ENCODE results near the gene ACTR1B.

The ACTR1B gene

DNA sequence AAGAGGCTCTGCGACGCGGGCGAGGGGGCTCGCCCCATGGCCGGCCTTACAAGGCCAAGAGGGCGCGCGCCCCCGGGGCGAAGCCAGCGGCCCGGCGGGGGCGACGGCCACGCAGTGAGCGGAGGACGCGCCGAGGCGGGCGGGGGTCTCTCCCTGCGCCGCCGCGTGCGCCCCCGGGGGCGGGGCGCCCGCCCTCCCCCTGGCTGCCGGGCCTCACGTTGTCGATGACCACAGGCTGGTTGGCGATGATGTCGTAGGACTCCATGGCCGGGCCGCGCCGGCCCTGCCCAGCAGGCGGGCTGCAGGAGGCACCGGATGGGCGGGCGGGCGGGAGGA lies 250 bp downstream of the ACTR1B start:
- TF ChIP-seq, protein P1, sequence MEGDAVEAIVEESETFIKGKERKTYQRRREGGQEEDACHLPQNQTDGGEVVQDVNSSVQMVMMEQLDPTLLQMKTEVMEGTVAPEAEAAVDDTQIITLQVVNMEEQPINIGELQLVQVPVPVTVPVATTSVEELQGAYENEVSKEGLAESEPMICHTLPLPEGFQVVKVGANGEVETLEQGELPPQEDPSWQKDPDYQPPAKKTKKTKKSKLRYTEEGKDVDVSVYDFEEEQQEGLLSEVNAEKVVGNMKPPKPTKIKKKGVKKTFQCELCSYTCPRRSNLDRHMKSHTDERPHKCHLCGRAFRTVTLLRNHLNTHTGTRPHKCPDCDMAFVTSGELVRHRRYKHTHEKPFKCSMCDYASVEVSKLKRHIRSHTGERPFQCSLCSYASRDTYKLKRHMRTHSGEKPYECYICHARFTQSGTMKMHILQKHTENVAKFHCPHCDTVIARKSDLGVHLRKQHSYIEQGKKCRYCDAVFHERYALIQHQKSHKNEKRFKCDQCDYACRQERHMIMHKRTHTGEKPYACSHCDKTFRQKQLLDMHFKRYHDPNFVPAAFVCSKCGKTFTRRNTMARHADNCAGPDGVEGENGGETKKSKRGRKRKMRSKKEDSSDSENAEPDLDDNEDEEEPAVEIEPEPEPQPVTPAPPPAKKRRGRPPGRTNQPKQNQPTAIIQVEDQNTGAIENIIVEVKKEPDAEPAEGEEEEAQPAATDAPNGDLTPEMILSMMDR (IDR thresholded peaks at IDR 0.05; ENCODE audit: control insufficient read depth, extremely low read depth, insufficient read depth), result no peak
- no peak for DNase-seq (ENCODE audit: low read depth)
- H3K4me3 ChIP-seq (ENCODE audit: low read depth, low read length), result peak overlapping the region; percentile 90

DNA sequence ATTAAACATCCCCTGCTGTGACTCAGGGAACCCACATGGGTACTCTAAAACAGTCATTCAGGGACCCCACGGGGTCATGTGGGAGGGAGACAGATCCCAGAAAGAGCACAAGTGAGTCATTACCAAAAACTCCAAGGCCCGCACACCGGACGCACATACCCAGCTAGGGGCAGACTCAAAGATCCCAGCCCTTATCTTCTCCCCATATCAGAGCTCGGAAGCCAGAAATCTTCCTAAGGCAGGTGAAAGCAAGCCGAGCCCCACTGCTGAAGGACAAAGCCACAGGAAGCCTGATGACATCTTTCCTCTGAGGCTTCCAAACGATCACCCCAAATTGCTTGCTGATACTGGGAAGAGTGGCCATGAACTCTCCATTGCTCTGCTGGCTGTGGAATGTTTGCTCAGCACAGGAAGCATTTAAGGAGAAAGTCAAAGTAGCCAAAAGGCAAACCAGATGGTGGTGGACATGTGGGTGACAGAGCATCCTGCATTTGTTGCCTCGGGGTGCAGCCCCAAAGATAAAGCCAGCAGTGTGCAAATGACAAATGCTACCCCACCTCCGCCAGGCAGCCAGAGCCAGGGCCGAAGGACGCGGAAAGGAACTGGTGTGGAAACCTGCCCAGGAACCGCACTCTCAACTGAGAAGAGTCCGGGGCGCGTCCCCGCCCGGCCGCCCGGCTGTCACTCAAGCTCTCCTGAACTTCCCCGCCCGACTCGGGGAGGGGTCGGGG lies 784 bp downstream of the ACTR1B start:
- DNase-seq (ENCODE audit: low read depth), result peak; percentile 36
- TF ChIP-seq, protein P1 (IDR thresholded peaks at IDR 0.05; ENCODE audit: control insufficient read depth, extremely low read depth, insufficient read depth), result no peak
- H3K4me3 ChIP-seq (ENCODE audit: low read depth, low read length), result peak overlapping the region; percentile 90

DNA sequence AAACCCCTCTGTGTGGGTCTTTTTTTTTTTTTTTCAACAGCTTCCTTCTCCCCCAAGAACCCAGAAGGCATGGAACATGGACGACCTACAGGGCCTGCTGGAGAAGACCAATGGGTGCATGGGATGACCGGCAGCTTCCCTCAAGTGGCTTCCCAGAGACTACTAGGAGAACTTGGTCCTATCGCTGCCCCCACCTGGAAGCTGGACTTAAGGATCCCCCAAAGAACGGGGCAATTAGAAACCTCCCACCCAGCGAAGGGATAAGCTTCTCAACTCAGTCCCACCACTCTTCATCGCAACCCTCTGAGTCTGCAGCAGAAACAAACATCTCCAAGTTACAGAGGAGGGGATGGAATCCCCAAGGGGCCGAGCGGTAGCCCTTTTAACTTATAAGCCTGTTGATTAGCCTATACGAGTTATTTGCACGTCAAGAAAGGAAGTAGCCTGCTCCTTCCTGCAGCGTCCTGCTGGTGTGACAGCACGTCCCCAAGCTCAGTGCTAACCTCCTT lies 1.4 kb downstream of the ACTR1B start:
- TF ChIP-seq, protein P1 (IDR thresholded peaks at IDR 0.05; ENCODE audit: control insufficient read depth, extremely low read depth, insufficient read depth), result no peak
- peak overlapping the region; percentile 90 for H3K4me3 ChIP-seq (ENCODE audit: low read depth, low read length)
- no peak for DNase-seq (ENCODE audit: low read depth)

DNA sequence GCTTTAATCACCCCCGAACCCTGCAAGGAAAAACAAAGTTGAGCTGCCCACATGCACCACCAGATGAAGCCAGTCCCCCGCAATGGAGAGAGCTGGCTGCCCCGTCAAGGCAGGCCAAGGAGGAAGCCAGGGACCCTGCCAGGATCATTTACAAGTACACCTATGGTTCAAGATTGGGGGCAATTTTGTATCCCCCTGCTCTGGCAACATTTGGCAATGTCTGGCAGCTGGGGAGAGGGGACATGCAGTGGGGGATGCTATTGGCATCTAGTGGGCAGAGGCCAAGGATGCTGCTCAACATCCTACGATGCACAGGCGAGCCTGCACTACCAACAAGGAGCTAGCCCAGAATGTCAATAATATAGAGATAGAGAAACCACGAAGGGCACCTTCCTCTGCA lies 1.9 kb downstream of the ACTR1B start:
- no peak for DNase-seq (ENCODE audit: low read depth)
- H3K4me3 ChIP-seq (ENCODE audit: low read depth, low read length), result peak overlapping the region; percentile 90
- TF ChIP-seq, protein P1 (IDR thresholded peaks at IDR 0.05; ENCODE audit: control insufficient read depth, extremely low read depth, insufficient read depth), result no peak

DNA sequence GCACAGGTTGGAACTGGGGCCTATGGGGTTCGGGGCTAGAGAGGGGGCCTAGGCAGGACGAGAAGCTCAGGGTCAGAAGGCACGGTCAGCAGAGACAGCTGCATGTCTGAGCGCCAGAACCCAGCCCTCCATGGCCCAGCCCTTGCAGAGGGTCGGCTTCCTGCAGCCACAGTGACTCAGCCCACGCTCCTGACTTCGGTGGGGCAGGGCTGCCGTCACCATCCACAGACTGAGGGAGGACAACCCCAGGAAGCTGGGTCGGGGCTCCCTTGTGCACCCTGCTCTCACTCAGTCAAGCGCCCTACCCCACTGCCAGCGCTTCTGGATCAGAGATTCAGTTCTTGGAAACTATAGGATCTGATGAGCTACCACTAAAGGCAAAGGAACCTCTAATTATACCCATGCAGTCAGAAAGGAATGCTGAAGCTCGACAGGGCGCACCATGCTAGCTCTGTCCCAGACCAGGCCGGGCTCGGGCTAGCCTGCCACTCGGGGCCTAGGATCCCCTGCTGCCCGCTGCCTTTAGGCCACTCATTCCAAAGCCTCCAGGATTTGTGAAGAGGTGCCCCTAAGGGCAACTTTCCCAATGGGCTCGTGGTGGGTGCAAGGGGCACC lies 3.0 kb downstream of the ACTR1B start:
- TF ChIP-seq, protein P1 (IDR thresholded peaks at IDR 0.05; ENCODE audit: control insufficient read depth, extremely low read depth, insufficient read depth), result no peak
- no peak overlapping the region for H3K4me3 ChIP-seq (ENCODE audit: low read depth, low read length)
- no peak for DNase-seq (ENCODE audit: low read depth)

DNA sequence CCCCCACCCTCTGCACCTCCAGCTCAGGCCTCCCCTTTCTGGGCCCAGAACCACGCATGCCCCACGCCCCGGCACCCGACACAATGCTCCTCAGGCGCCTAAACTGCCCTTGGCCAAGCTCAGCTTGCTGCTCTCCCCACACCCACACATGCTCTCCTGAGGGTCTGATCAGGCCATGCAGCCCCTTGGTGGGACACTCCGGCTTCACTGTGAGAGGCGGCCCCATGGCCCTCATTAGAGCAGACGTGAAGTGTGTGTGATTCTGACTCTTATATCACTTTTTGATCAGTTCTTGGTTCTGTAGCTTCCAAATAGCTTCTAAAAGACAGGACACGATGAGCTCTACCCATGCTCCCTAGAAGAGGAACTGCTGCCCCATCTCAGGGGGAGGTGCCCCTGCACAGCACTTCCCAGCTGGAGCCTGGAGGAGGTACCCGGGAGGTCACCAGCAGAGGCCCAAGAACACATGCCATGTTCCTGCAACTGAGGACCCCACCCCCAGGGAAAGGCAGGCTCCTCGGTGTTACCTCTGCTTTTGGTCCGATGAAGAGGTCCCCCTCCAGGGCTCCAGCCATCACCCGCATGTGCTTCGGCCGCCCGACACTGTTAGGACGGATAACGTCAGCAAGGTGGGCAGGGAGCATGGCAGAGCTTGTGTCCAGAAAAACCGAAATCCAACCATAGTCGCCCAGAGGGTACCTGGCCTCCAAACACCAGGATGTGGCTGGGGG lies 3.6 kb downstream of the ACTR1B start:
- TF ChIP-seq, protein P1 (IDR thresholded peaks at IDR 0.05; ENCODE audit: control insufficient read depth, extremely low read depth, insufficient read depth), result no peak
- DNase-seq (ENCODE audit: low read depth), result no peak
- no peak overlapping the region for H3K4me3 ChIP-seq (ENCODE audit: low read depth, low read length)
